Ectodermal cell (in vitro differentiated cells): ENCODE data around the gene CELA2B.

Source experiments
- H3K27ac ChIP-seq: 2 replicates; pipeline ENCODE4 v1.7.0; 2013; ENCODE audit warnings: mild to moderate bottlenecking, low read depth, low read length; ENCODE audit not compliant: insufficient read depth, poor library complexity, severe bottlenecking
- H3K27me3 ChIP-seq: 2 replicates; pipeline ENCODE4 v1.7.0; 2013; ENCODE audit warnings: mild to moderate bottlenecking, low read length; ENCODE audit not compliant: insufficient read depth, control insufficient read depth, poor library complexity, severe bottlenecking
- H3K36me3 ChIP-seq: one replicate; pipeline ENCODE4 v1.7.0; 2013; ENCODE audit warnings: low read length; ENCODE audit not compliant: control insufficient read depth, insufficient read depth
- H3K4me1 ChIP-seq: one replicate; pipeline ENCODE4 v1.7.0; 2013; ENCODE audit warnings: low read length; ENCODE audit not compliant: control insufficient read depth, insufficient read depth
- H3K4me3 ChIP-seq: 2 replicates; pipeline ENCODE4 v1.7.0; 2013; ENCODE audit warnings: low read depth, low read length, control low read depth; ENCODE audit not compliant: insufficient read depth
- H3K9me3 ChIP-seq: 2 replicates; pipeline ENCODE4 v1.7.0; 2013; ENCODE audit warnings: mild to moderate bottlenecking, low read length, moderate library complexity; ENCODE audit not compliant: control insufficient read depth
- WGBS, 2 experiments: methylation state at CpG; one replicate each; pipeline ENCODE4 v1.1.7; 2013; ENCODE audit warnings: missing lambda C conversion rate in 2 of 2; 5-methylcytosine and 5-hydroxymethylcytosine counted together

The CELA2B gene

DNA sequence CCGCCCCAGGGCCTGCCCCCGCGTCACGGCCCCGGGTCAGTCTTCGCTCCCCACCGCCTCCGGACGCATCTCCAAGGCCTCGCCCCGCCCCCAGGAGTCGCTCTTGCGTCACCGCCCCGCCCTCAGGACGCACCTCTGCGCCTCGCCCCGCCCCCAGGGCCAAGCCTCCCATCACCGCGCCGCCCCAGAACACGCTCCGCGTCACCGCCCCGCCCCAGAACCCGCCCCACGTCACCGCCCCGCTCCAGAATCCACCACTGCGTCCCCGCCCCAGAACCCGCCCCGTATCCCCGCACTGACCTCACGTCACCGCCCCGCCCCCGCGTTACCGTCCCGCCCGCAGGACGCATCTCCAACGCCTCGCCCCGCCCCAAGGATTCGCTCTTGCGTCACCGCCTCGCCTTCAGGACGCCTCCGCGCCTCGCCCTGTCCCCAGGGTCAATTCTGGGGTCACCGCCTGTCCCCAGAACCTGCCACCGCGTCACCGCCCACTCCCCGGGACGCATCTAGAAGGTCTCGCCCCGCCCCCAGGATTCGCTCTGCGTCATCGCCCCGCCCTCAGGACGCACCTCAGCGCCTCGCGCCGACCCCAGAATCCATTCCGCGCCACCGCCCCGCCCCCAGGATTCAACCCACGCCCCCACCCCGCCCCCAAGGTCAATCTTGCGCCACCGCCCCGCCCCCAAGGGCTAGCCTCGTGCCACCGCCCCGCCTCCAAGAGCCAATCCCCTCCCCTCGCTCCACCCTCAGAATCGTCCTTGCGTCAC, 48.6 kb downstream of the CELA2B start:
- Histone ChIP-seq H3K27me3 (no peaks in the 10 kb centered on the region), H3K4me3 (peak overlapping the region; percentile 80), H3K36me3 (no peaks in the 10 kb centered on the region), H3K4me1 (peaks cover 16% of the 10 kb centered on the region), H3K9me3 (no peaks in the 10 kb centered on the region), H3K27ac (peak overlapping the region; percentile 98)
- 0% methylated on average over 84 to 87 of the region's 88 CpGs for WGBS, 2 experiments

DNA sequence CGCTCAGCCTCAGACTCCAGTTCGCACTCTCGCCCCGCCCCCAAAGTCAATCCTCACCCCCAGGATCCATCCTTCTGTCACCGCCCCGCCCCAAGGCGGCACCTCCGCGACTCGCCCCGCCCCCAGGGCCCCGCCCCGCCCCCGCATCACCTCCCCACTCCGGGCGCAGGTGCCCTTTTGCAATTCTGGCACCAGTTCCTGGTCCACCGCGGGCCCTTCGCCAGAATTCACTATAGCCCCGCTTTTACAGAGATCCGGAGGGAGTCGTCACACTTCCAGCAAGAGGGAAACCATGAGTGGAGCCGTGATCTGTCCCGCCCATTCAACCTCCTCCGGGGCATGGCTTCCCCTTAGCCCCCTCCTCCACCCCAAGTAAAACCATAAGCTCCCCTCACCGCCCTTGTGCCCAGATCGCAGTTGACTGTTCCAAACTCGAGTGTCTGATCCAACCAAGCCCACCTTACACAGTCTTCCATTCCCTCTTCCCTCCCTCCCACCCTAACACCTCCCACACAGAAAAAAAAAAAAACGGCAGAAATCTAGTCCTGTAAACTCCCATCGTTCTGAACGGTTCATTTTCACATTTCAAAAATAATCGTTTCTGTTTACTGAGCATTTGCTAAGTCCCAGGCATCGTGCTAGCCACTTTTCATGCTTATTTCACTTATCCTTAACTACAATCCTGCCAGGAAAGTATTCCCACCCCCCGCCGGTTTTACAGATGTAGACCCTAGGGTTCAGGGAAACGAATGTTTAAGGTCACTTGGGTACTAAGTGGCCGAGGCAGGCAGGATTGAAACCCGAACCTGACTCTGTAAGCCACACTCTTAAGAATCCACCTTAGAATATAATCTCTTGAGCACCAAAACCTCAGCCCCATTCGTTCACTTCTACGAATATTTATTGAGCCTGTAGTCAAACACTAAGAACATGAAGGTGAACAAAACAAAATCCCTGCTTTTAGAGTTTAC, 49.4 kb downstream of the CELA2B start:
- Histone ChIP-seq H3K27me3 (no peaks in the 10 kb centered on the region), H3K4me3 (peak overlapping the region; percentile 52), H3K9me3 (no peaks in the 10 kb centered on the region), H3K36me3 (no peaks in the 10 kb centered on the region), H3K27ac (no peak overlapping the region), H3K4me1 (peaks cover 16% of the 10 kb centered on the region)
- 2% methylated on average over 39 to 40 of the region's 40 CpGs for WGBS, 2 experiments

- Histone ChIP-seq H3K27me3 (no peaks in the 10 kb centered on the region), H3K4me3 (peak overlapping the region; percentile 52), H3K27ac (no peak overlapping the region), H3K36me3 (no peaks in the 10 kb centered on the region), H3K9me3 (no peaks in the 10 kb centered on the region), H3K4me1 (peaks cover 16% of the 10 kb centered on the region)
- WGBS, 2 experiments = 9 to 13% methylated on average over 4 to 9 of the region's 9 CpGs
Observed at GRCh38 chr1:15526021-15526489, 50.2 kb downstream of the CELA2B start.

DNA sequence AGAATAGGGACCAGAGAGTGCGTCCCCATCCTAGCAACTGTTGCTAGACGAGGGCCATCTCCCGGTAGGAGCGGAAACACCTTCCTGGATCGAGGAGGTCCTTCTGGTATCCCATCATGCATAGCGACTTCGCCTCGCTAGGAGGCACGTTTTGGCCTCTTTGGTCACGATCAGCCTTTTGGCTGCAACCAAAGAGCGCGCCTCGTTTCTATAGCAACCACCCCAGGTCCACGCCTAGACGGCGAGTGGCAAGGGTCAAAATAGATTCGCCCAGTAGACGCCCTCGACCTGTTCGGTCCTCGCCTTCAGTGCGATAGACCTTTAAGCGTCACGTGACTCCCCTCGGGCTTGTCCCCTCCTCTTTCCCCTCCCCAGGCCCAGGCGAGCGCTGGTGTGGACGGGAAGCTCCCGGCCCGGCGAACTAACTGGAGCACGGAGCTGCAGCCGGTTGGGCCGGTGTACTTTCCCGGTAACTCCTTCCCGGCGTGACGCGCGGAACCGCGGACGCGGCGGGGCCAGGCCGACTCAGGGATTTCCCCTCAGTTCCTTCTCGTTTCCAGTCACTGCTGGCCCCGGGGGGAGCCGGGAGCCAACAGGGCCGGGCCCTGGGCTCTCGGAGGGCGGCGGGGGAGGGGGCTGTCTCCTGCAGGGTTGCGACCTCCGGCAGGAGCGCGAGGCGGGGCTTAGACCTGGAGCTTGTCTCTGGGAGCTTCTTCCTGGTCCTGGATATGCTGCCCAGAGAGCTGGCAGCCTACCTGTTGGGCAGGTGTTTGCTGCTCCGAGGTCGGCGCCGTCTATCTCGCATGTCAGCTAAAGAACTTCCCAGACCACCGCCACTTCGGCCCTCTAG, 50.8 kb downstream of the CELA2B start, which contains the start of gene DNAJC16:
DNAJC16 (plus strand) TSS at position 359 of the 850 bp plus-strand sequence. CDS start 2,258 bp downstream, outside the sequence.
- Histone ChIP-seq H3K27ac (peak within 1 kb of the TSS; percentile 96), H3K36me3 (no peaks in the 10 kb centered on the region), H3K9me3 (no peaks in the 10 kb centered on the region), H3K4me1 (peaks cover 16% of the 10 kb centered on the region), H3K4me3 (peak within 1 kb of the TSS; percentile 85), H3K27me3 (no peaks in the 10 kb centered on the region)
- WGBS, 2 experiments = 0% methylated on average over 65 of the region's 65 CpGs

GRCh38 chr1:15531003-15531402, 55.1 kb downstream of the CELA2B start:
- H3K4me3 ChIP-seq = no peak overlapping the region
- no peaks in the 10 kb centered on the region for H3K9me3 ChIP-seq
- H3K27ac ChIP-seq = no peak overlapping the region
- H3K27me3 ChIP-seq = no peaks in the 10 kb centered on the region
- H3K4me1 ChIP-seq = peaks cover 6% of the 10 kb centered on the region
- 96 to 98% methylated on average over 3 to 4 of the region's 4 CpGs for WGBS, 2 experiments
- H3K36me3 ChIP-seq = no peaks in the 10 kb centered on the region

- peaks cover 5% of the 10 kb centered on the region for H3K4me1 ChIP-seq
- no peak overlapping the region for H3K27ac ChIP-seq
- H3K4me3 ChIP-seq = no peak overlapping the region
- no peaks in the 10 kb centered on the region for H3K27me3 ChIP-seq
- H3K36me3 ChIP-seq = no peaks in the 10 kb centered on the region
- 96 to 100% methylated on average over 2 of the region's 2 CpGs for WGBS, 2 experiments
- H3K9me3 ChIP-seq = no peaks in the 10 kb centered on the region
Observed at GRCh38 chr1:15531682-15532081, 55.8 kb downstream of the CELA2B start.

GRCh38 chr1:15538771-15539170, 62.9 kb downstream of the CELA2B start:
- WGBS, 2 experiments = 88 to 89% methylated on average over 5 to 6 of the region's 6 CpGs
- no peaks in the 10 kb centered on the region for H3K9me3 ChIP-seq
- H3K4me3 ChIP-seq = no peak overlapping the region
- no peaks in the 10 kb centered on the region for H3K4me1 ChIP-seq
- H3K27me3 ChIP-seq = no peaks in the 10 kb centered on the region
- H3K27ac ChIP-seq = no peak overlapping the region
- H3K36me3 ChIP-seq = peaks cover 6% of the 10 kb centered on the region

GRCh38 chr1:15540186-15540585, 64.3 kb downstream of the CELA2B start:
- H3K27ac ChIP-seq = no peak overlapping the region
- WGBS, 2 experiments = 95 to 96% methylated on average over 8 of the region's 8 CpGs

More at GRCh38 chr1:15540186-15540585, 64.3 kb downstream of the CELA2B start:
- H3K27me3 ChIP-seq = no peaks in the 10 kb centered on the region
- H3K9me3 ChIP-seq = no peaks in the 10 kb centered on the region
- H3K4me3 ChIP-seq = no peak overlapping the region
- H3K36me3 ChIP-seq = peaks cover 9% of the 10 kb centered on the region
- H3K4me1 ChIP-seq = no peaks in the 10 kb centered on the region
